ENCODE data around the gene CLK2. TPM values are rescaled to one million over a fixed set of nuclear protein-coding genes. Genes with fewer than 3 reads are reported as not detected.
A peak's percentile ranks its signal among the peaks of the same experiment; 100 is the strongest.

Gene CLK2
- total and polyA plus RNA-seq, 2 of the 8 experiments (the other 6 are each of a cell fraction or from before 2014, with no cell fraction given) = 62.2 to 76.0 TPM

DNA sequence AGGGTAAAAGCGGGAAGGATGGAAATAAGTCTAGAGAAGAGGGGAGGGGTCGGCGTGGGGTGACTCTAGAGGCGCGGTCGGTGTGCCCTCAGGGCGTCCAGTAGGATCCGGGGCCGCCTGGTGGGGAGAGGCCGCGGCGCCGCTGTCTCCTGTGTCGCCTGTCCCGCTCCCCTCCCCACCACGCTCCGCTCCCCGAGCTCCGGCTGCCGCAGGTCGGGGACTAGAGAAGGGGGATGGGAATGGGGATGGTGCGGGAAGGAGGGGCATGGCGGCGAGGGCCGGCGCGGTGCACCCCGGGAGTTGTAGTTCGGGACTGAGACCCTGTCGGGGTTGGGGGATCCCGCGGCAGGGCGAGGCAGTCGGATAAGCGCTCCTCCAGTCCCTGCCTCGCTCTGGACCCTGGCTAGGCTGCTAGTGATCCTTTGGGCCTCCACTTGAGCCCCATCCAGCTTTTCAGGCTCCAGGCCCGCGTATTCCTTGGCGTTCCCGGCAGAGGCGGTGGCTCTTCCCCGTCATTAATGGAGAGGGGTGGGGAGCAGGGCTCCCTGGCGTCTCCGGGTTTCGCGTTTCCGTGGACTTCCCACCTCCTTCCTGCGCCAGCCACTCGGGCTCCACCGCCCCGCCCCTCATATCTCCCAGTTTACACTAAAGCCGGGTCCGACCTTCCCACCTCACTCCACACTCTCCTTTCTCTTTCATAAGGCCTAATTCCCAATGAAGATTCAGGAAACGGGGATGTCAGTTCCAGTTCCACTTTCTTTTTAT is 17.9 kb downstream of the CLK2 start, which contains the start of gene ENTREP3 (continued):
- TF ChIP-seq PHF8 (conservative IDR thresholded peaks at IDR 0.05; ENCODE audit: low read depth, low read length) (0 out of 2 replicates have a peak, but pooled peaks have one; percentile 47), YY1 (IDR thresholded peaks at IDR 0.05; ENCODE audit: low read depth, low read length) (peak; percentile 92), ASH2L (IDR thresholded peaks at IDR 0.05; ENCODE audit: low read length) (peak; percentile 25), RAD21 (IDR thresholded peaks at IDR 0.05 in 1 of 2, conservative IDR thresholded peaks at IDR 0.05 in 1 of 2; ENCODE audit: low read depth in 2 of 2, low read length in 2 of 2) (no peak), POLR2AphosphoS5 (IDR thresholded peaks at IDR 0.05; ENCODE audit: low read depth, low read length) (peak; percentile 30; the same call in 1 of the 2 replicates), TAF1 (IDR thresholded peaks at IDR 0.05; ENCODE audit: low read depth, low read length) (peak; percentile 65), CBX5 (IDR thresholded peaks at IDR 0.05; ENCODE audit: low read depth, low read length) (no peak), SP1 (IDR thresholded peaks at IDR 0.05; ENCODE audit: low read depth, low read length) (peak; percentile 59; the same call in 1 of the 2 replicates)
- TF ChIP-seq, protein P1, sequence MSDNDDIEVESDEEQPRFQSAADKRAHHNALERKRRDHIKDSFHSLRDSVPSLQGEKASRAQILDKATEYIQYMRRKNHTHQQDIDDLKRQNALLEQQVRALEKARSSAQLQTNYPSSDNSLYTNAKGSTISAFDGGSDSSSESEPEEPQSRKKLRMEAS (IDR thresholded peaks at IDR 0.05) = 0 out of 2 replicates have a peak, but pooled peaks have one; percentile 48

Measured in H1 (cell line).